ENCODE results near the gene CLEC10A.

Gene CLEC10A

DNA sequence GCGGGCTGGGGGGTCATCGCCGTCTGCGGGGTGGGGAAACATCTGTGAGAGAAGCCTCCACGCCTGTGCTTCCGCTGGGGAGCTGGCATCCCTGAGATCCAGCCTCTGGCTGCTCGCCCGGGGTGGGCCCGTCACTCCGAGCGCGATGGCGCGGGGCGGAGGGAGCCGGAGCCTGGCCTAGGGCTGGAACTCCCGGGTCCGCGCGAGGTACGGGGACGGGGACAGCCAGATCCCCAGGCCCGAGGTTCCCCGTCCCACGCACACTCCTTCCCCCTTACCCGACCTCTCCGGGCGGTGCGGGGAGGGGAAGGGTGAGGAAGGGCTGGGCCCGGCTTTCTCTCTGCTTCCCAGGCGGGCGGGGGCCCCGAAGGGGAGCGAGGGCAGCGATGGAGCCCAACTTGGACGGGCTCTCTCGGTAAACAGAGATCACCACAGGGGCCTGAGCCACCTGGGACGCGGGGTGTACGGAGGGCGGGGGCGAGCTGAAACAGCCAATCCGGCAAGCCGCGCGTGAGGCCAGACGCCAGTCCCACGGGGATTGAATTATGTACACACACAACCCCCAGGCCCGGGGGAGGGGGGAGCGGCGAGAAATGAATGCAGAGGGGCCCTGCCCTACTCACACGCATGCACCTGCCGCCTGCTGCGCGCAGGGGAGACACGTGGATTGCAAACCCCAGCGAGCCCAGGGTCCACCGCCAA is 36.4 kb downstream of the CLEC10A start, which contains the start of gene SLC16A11:
SLC16A11 (minus strand) TSS at position 596 of the 702 bp plus-strand sequence; CDS start at position 17, 579 bp downstream.
- peaks cover 59% of the 10 kb centered on the region for H3K27me3 ChIP-seq (ENCODE audit: insufficient read depth, low read length)
- no peak within 1 kb of the TSS for H3K27ac ChIP-seq (ENCODE audit: low read length)
- H3K4me3 ChIP-seq (ENCODE audit: low read length): peak within 1 kb of the TSS; percentile 67
- H3K36me3 ChIP-seq (ENCODE audit: insufficient read depth, low read depth, low read length): no peaks in the 10 kb centered on the region
- H3K9ac ChIP-seq (ENCODE audit: low read depth, low read length): no peak within 1 kb of the TSS
- H3K4me1 ChIP-seq (ENCODE audit: insufficient read depth, low read length): peaks cover 9% of the 10 kb centered on the region; the same call in 1 of the 2 replicates
- H3K9me3 ChIP-seq (ENCODE audit: insufficient read depth, low read depth, low read length): no peaks in the 10 kb centered on the region

DNA sequence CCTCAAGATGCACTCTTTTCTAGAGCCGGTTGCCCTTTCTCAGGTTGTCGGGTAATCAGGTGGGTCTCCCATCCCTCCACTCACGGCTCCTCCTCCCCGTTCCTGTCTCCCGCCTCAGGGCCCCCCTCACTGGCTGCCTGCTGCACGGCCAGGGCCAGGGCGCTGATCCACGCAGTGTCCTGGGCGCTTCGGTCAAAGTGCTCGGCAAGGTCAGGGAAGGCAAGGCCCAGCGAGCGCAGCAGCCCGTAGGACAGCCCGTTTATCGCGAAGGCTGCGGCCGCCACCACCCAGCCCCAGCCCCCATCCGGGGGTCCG is 36.9 kb downstream of the CLEC10A start:
- Histone ChIP-seq H3K36me3 (ENCODE audit: insufficient read depth, low read depth, low read length) (no peaks in the 10 kb centered on the region), H3K27ac (ENCODE audit: low read length) (no peak overlapping the region), H3K9ac (ENCODE audit: low read depth, low read length) (no peak overlapping the region), H3K4me1 (ENCODE audit: insufficient read depth, low read length) (peaks cover 9% of the 10 kb centered on the region; the same call in 1 of the 2 replicates), H3K4me3 (ENCODE audit: low read length) (peak overlapping the region; percentile 67), H3K27me3 (ENCODE audit: insufficient read depth, low read length) (peaks cover 59% of the 10 kb centered on the region), H3K9me3 (ENCODE audit: insufficient read depth, low read depth, low read length) (no peaks in the 10 kb centered on the region)

DNA sequence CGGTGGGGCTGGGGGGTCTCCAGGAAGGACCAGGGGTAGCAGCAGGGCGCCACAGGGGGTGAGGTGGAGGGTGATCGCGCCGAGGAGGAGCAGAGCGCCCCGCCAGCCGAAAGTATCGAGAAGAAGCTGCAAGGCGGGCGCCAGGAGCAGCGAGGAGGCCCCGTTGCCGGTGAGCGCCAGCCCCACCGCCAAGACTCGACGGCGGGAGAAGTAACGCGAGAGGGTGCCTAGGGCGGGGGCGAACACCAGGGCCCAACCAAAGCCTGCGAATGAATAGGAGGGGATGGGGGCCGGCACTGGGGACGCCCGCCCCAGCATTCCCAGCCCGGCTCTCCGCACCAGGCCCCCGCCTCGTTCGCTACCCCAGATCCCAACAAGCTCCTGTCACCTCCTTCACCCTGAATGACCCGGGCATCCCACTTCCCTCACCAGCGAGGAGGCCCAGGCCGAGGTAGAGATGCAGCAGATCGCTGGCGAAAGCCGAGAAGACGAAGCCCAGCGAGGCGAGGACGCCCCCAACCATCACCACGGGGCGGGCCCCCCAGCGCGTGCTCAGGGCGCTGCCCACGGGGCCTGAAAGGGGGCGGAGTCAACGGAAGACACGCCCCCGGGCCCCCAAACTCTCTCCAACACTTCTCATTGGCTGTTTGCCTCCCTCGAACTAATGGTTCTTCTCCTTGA is 37.4 kb downstream of the CLEC10A start:
- Histone ChIP-seq H3K27me3 (ENCODE audit: insufficient read depth, low read length) (peaks cover 61% of the 10 kb centered on the region), H3K9me3 (ENCODE audit: insufficient read depth, low read depth, low read length) (no peaks in the 10 kb centered on the region), H3K27ac (ENCODE audit: low read length) (no peak overlapping the region), H3K4me3 (ENCODE audit: low read length) (peak overlapping the region; percentile 67; the same call in 1 of the 2 replicates), H3K36me3 (ENCODE audit: insufficient read depth, low read depth, low read length) (no peaks in the 10 kb centered on the region), H3K4me1 (ENCODE audit: insufficient read depth, low read length) (peaks cover 9% of the 10 kb centered on the region; the same call in 1 of the 2 replicates), H3K9ac (ENCODE audit: low read depth, low read length) (no peak overlapping the region)

- Histone ChIP-seq H3K9ac (ENCODE audit: low read depth, low read length) (no peak overlapping the region), H3K27ac (ENCODE audit: low read length) (no peak overlapping the region), H3K4me1 (ENCODE audit: insufficient read depth, low read length) (peaks cover 9% of the 10 kb centered on the region; the same call in 1 of the 2 replicates), H3K27me3 (ENCODE audit: insufficient read depth, low read length) (peaks cover 64% of the 10 kb centered on the region), H3K9me3 (ENCODE audit: insufficient read depth, low read depth, low read length) (no peaks in the 10 kb centered on the region), H3K36me3 (ENCODE audit: insufficient read depth, low read depth, low read length) (no peaks in the 10 kb centered on the region), H3K4me3 (ENCODE audit: low read length) (peak overlapping the region; percentile 67; the same call in 1 of the 2 replicates)
Measured at GRCh38 chr17:7041607-7042500, 38.2 kb downstream of the CLEC10A start.

- Histone ChIP-seq H3K27me3 (ENCODE audit: insufficient read depth, low read length) (peaks cover 48% of the 10 kb centered on the region), H3K27ac (ENCODE audit: low read length) (no peak overlapping the region), H3K36me3 (ENCODE audit: insufficient read depth, low read depth, low read length) (no peaks in the 10 kb centered on the region), H3K4me3 (ENCODE audit: low read length) (no peak overlapping the region), H3K4me1 (ENCODE audit: insufficient read depth, low read length) (peaks cover 10% of the 10 kb centered on the region; the same call in 1 of the 2 replicates), H3K9ac (ENCODE audit: low read depth, low read length) (no peak overlapping the region), H3K9me3 (ENCODE audit: insufficient read depth, low read depth, low read length) (no peaks in the 10 kb centered on the region)
Measured at GRCh38 chr17:7039832-7040231, 40.2 kb downstream of the CLEC10A start.

DNA sequence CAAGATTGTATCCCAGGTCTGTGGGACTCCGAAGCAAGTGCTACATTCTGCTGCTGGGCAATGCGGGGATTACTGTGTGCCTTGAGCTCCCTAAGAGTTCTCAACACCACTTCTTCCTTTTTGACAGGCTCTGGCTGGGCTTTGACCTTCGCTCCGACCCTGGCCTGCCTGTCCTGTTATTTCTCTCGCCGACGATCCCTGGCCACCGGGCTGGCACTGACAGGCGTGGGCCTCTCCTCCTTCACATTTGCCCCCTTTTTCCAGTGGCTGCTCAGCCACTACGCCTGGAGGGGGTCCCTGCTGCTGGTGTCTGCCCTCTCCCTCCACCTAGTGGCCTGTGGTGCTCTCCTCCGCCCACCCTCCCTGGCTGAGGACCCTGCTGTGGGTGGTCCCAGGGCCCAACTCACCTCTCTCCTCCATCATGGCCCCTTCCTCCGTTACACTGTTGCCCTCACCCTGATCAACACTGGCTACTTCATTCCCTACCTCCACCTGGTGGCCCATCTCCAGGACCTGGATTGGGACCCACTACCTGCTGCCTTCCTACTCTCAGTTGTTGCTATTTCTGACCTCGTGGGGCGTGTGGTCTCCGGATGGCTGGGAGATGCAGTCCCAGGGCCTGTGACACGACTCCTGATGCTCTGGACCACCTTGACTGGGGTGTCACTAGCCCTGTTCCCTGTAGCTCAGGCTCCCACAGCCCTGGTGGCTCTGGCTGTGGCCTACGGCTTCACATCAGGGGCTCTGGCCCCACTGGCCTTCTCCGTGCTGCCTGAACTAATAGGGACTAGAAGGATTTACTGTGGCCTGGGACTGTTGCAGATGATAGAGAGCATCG is 41.8 kb downstream of the CLEC10A start:
- H3K27me3 ChIP-seq (ENCODE audit: insufficient read depth, low read length): peaks cover 32% of the 10 kb centered on the region
- H3K36me3 ChIP-seq (ENCODE audit: insufficient read depth, low read depth, low read length): no peaks in the 10 kb centered on the region
- H3K4me1 ChIP-seq (ENCODE audit: insufficient read depth, low read length): peaks cover 7% of the 10 kb centered on the region; the same call in 1 of the 2 replicates
- no peak overlapping the region for H3K4me3 ChIP-seq (ENCODE audit: low read length)
- no peak overlapping the region for H3K27ac ChIP-seq (ENCODE audit: low read length)
- H3K9ac ChIP-seq (ENCODE audit: low read depth, low read length): no peak overlapping the region
- H3K9me3 ChIP-seq (ENCODE audit: insufficient read depth, low read depth, low read length): no peaks in the 10 kb centered on the region

DNA sequence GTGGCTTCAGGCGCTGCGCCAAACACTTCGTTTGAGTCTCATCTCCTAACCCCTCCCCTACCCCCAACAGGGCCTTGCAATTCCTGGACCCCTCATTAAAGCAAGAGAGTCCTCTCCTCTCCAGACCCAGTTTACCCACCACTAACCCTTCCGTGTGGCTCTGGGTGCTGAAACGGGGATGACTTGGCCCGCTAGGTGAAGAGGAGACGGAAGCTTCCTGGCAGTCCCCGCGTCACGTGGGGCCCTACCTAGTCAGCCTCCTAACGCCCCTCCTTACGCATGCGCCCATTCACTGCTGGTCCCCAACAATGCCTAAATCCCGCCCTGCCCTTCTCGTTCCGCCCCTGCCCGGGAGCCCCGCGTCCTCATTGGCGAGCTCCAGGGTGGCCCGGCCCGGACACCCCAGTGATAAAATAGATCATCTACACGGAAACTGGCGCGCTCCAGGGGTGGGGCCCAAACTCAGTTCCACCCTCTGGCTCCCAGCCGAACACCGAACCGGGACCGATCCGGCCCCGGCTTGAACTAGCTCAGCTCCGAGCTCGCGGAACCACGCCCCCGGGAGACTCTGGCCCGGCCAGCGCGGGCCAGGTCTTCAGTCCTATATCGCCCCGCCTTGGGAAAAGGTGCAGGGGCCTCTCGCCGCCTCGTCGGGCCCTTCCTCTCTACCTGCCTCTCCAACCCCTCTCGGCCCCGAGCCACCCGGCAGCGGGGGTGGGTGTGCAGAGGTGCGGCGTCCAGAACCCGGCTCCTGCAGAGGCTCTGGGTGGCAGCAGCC is 44.3 kb downstream of the CLEC10A start, which contains the start of gene SLC16A13:
SLC16A13 (plus strand) TSS at position 425 of the 778 bp plus-strand sequence. CDS start 368 bp downstream, outside the sequence.
- H3K27me3 ChIP-seq (ENCODE audit: insufficient read depth, low read length): peaks cover 10% of the 10 kb centered on the region
- H3K4me3 ChIP-seq (ENCODE audit: low read length): peak within 1 kb of the TSS; percentile 81
- peaks cover 4% of the 10 kb centered on the region; the same call in 1 of the 2 replicates for H3K4me1 ChIP-seq (ENCODE audit: insufficient read depth, low read length)
- peak within 1 kb of the TSS; percentile 76 for H3K9ac ChIP-seq (ENCODE audit: low read depth, low read length)
- no peaks in the 10 kb centered on the region for H3K9me3 ChIP-seq (ENCODE audit: insufficient read depth, low read depth, low read length)
- H3K36me3 ChIP-seq (ENCODE audit: insufficient read depth, low read depth, low read length): no peaks in the 10 kb centered on the region
- no peak within 1 kb of the TSS for H3K27ac ChIP-seq (ENCODE audit: low read length)

DNA sequence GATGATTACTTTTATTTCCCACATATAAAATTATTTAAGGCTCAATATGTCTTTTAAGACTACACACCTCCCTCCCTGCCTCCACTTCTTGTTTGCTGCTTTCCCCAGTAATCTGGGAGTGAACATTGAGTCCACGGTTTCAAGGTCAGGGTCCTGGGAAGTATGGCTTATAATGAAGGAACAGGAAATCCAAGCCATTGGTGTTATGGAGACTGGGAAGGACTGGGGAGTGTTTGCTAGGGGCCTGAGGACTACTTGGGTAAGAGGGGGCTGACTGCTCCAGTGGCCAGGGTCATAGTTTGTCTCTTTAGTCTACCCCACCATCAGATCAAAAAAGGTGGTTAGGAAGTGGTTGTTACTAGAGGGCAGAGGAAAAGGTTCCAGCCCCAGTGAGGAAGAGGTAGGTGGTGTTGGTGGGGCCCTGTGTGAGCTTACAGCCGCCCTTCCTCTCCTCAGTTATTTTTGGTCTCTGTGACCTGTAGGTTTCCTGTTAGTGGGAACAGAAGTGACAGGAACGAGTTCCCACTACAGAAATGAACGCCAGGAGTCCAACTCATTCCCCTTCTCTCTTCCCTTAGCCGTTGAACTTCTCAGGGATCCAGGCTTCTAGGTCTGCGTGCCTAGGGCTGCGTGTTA is 45.0 kb downstream of the CLEC10A start:
- no peaks in the 10 kb centered on the region for H3K9me3 ChIP-seq (ENCODE audit: insufficient read depth, low read depth, low read length)

GRCh38 chr17:7029659-7030058 is 50.4 kb downstream of the CLEC10A start:
- H3K27me3 ChIP-seq (ENCODE audit: insufficient read depth, low read length): no peaks in the 10 kb centered on the region
- no peaks in the 10 kb centered on the region for H3K4me1 ChIP-seq (ENCODE audit: insufficient read depth, low read length)
- H3K4me3 ChIP-seq (ENCODE audit: low read length): no peak overlapping the region
- H3K27ac ChIP-seq (ENCODE audit: low read length): no peak overlapping the region
- H3K9ac ChIP-seq (ENCODE audit: low read depth, low read length): no peak overlapping the region
- H3K9me3 ChIP-seq (ENCODE audit: insufficient read depth, low read depth, low read length): no peaks in the 10 kb centered on the region
- H3K36me3 ChIP-seq (ENCODE audit: insufficient read depth, low read depth, low read length): peaks cover 6% of the 10 kb centered on the region; the same call in 1 of the 2 replicates

More for the DNA sequence above, 45.0 kb downstream of the CLEC10A start:
- Histone ChIP-seq H3K27me3 (ENCODE audit: insufficient read depth, low read length) (peaks cover 10% of the 10 kb centered on the region), H3K4me3 (ENCODE audit: low read length) (peak overlapping the region; percentile 81), H3K4me1 (ENCODE audit: insufficient read depth, low read length) (peaks cover 4% of the 10 kb centered on the region; the same call in 1 of the 2 replicates), H3K36me3 (ENCODE audit: insufficient read depth, low read depth, low read length) (no peaks in the 10 kb centered on the region), H3K27ac (ENCODE audit: low read length) (no peak overlapping the region), H3K9ac (ENCODE audit: low read depth, low read length) (peak overlapping the region; percentile 76; the same call in 1 of the 2 replicates)

GRCh38 chr17:7029096-7029495 is 51.0 kb downstream of the CLEC10A start:
- Histone ChIP-seq H3K9me3 (ENCODE audit: insufficient read depth, low read depth, low read length) (no peaks in the 10 kb centered on the region), H3K9ac (ENCODE audit: low read depth, low read length) (no peak overlapping the region), H3K4me3 (ENCODE audit: low read length) (no peak overlapping the region), H3K4me1 (ENCODE audit: insufficient read depth, low read length) (no peaks in the 10 kb centered on the region), H3K27me3 (ENCODE audit: insufficient read depth, low read length) (peaks cover 3% of the 10 kb centered on the region; the same call in 1 of the 2 replicates), H3K27ac (ENCODE audit: low read length) (no peak overlapping the region), H3K36me3 (ENCODE audit: insufficient read depth, low read depth, low read length) (peaks cover 6% of the 10 kb centered on the region; the same call in 1 of the 2 replicates)

All from iPS-20b (cell line).